Spinal cord (tissue), 10 donors: ENCODE data around the gene B4GALT5. TPM values are rescaled to one million over a fixed set of nuclear protein-coding genes. Genes with fewer than 3 reads are reported as not detected.
"Not testable (repeated sequence)": the region's sequence is repeated elsewhere in the genome, so short reads cannot be mapped to it uniquely, and the experiment has no call there.

ENCODE experiments used
- DNase-seq, 6 donors: peaks; one replicate each; pipeline versions ENCODE4 v3.0.0 to v3.0.0-alpha.2; 2013 to 2015; ENCODE audit warnings: low spot score in 6 of 6, low read depth in 4 of 6
- H3K27ac ChIP-seq: one replicate; pipeline ENCODE4 v1.5.1; 2013; ENCODE audit warnings: low read depth, low read length, control low read depth
- H3K27me3 ChIP-seq: one replicate; pipeline ENCODE4 v1.6.1; 2013; ENCODE audit warnings: low read length; ENCODE audit not compliant: control insufficient read depth, insufficient read depth
- H3K36me3 ChIP-seq: one replicate; pipeline ENCODE4 v1.6.1; 2013; ENCODE audit warnings: low read length; ENCODE audit not compliant: control insufficient read depth, insufficient read depth
- H3K4me1 ChIP-seq: one replicate; pipeline ENCODE4 v1.6.1; 2013; ENCODE audit warnings: low read length; ENCODE audit not compliant: control insufficient read depth, insufficient read depth
- H3K4me3 ChIP-seq: one replicate; pipeline ENCODE4 v1.5.1; 2013; ENCODE audit warnings: low read depth, low read length, control low read depth
- H3K9me3 ChIP-seq: one replicate; pipeline ENCODE4 v1.6.1; 2013; ENCODE audit warnings: low read length; ENCODE audit not compliant: control insufficient read depth, insufficient read depth
- WGBS: methylation state at CpG from one replicate; pipeline ENCODE4 v1.1.5; 2013; ENCODE audit warnings: missing lambda C conversion rate; ENCODE audit not compliant: insufficient coverage; 5-methylcytosine and 5-hydroxymethylcytosine counted together
- polyA plus RNA-seq, 2 donors: library from polyadenylated mRNA; unstranded; fragments of 120-200 nt; gene quantifications; one replicate each; pipeline ENCODE4 v1.2.1, GENCODE V29; 2013; ENCODE audit not compliant: insufficient read length in 2 of 2
- total RNA-seq, 2 donors: library from RNA; depleted of rRNA in 1 of 2; stranded (reverse); fragments of 120-200 nt in 1 of 2; fragments of >200 nt in 1 of 2; gene quantifications; one replicate each; pipeline versions ENCODE4 v1.2.3 to v1.2.4, GENCODE V29; 2013 to 2014
- donor health status: healthy.

Gene B4GALT5
- total and polyA plus RNA-seq, 4 donors, result 29.6 to 67.9 (median 58.1) TPM

DNA sequence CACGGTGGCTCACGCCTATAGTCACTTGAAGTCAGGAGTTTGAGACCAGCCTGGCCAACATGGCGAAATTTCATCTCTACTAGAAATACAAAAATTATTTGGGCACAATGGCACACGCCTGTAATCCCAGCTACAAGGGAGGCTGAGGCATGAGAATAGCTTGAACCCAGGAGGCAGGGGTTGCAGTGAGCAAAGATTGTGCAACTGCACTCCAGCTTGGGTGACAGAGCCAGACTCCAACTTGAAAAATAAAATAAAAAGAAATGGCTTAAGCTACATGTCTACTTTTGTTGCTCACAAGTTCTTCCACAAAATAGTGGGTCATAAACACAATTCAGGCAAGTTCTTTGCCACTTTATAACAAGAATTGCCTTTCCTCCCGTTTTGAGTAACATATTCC lies 27.1 kb upstream of the B4GALT5 start:
- H3K4me1 ChIP-seq, result no peaks in the 10 kb centered on the region
- no peaks in the 10 kb centered on the region for H3K27me3 ChIP-seq
- no peak for DNase-seq
- no peak overlapping the region for H3K4me3 ChIP-seq
- H3K36me3 ChIP-seq, result no peaks in the 10 kb centered on the region
- WGBS, result 96% methylated on average over 2 of the region's 5 CpGs
- H3K27ac ChIP-seq, result no peak overlapping the region
- H3K9me3 ChIP-seq, result no peaks in the 10 kb centered on the region

DNA sequence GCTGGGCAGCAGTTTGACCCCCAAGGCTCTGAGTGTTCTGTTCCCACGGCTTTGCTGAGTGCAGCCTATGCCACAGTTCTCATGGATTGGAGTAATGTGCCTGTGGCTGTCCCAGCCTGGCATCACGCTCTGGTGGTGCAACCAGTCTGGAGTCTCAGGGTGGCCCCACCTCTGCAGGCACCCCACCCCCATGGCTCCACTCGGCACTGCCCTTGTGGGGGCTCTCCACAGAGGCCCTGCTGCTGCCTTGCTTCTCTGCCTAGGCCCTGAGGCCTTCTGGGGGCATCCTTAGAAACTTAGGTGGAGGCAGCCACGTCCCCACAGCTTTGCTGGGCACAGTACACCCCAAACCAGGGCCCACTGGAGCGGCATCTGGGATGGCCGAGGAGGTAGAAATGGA lies 25.4 kb upstream of the B4GALT5 start:
- H3K9me3 ChIP-seq, result no peaks in the 10 kb centered on the region
- H3K4me1 ChIP-seq, result no peaks in the 10 kb centered on the region
- no peak overlapping the region for H3K4me3 ChIP-seq
- 85% methylated on average over 6 of the region's 6 CpGs for WGBS
- no peak overlapping the region for H3K27ac ChIP-seq
- H3K36me3 ChIP-seq, result no peaks in the 10 kb centered on the region
- no peaks in the 10 kb centered on the region for H3K27me3 ChIP-seq
- no peak for DNase-seq

DNA sequence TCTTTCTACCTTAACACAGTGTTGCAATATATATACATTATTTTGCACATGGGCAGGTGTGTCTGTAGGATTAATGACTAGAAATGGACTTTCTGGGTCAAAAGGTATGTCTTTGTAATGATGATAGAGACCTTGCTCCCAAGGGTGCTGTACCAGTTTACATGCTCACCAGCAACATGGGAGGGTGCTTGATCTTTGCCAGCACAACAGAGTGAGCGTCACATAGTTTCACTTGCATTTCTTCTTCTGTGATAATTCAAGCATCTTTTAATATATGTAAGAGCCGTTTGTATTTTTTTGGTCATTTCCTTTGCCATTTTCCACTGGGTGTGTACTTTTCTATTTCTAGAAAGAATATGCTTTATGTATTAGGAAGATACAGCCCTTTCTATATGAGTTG lies 23.6 kb upstream of the B4GALT5 start:
- DNase-seq, result no peak
- no peak overlapping the region for H3K27ac ChIP-seq
- H3K9me3 ChIP-seq, result no peaks in the 10 kb centered on the region
- no peaks in the 10 kb centered on the region for H3K27me3 ChIP-seq
- no CpG with 5 or more reads among the region's 2 CpGs for WGBS
- no peak overlapping the region for H3K4me3 ChIP-seq
- H3K4me1 ChIP-seq, result no peaks in the 10 kb centered on the region
- H3K36me3 ChIP-seq, result no peaks in the 10 kb centered on the region

DNA sequence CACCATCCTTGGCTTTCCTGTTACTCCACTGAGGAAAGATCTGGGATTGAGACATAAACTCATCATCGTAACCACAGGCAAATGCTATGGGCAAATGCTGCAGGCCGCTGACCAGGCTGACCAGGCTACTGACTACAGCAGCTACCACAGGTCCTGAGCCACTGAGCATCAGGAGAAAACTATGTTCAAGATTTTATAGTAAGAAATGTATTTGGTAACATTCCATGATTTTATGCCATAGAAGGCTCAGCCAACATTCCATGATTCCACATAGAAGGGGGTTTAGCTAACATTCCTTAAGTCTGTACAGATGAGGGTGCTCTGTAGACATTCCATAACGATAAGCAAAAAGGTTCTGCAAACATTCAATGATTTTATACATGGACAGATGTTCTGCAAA lies 16.1 kb upstream of the B4GALT5 start:
- Histone ChIP-seq H3K4me1 (no peaks in the 10 kb centered on the region), H3K4me3 (no peak overlapping the region), H3K27me3 (no peaks in the 10 kb centered on the region), H3K36me3 (no peaks in the 10 kb centered on the region), H3K27ac (no peak overlapping the region), H3K9me3 (no peaks in the 10 kb centered on the region)
- no peak for DNase-seq
- 88% methylated on average over 1 of the region's 3 CpGs for WGBS

DNA sequence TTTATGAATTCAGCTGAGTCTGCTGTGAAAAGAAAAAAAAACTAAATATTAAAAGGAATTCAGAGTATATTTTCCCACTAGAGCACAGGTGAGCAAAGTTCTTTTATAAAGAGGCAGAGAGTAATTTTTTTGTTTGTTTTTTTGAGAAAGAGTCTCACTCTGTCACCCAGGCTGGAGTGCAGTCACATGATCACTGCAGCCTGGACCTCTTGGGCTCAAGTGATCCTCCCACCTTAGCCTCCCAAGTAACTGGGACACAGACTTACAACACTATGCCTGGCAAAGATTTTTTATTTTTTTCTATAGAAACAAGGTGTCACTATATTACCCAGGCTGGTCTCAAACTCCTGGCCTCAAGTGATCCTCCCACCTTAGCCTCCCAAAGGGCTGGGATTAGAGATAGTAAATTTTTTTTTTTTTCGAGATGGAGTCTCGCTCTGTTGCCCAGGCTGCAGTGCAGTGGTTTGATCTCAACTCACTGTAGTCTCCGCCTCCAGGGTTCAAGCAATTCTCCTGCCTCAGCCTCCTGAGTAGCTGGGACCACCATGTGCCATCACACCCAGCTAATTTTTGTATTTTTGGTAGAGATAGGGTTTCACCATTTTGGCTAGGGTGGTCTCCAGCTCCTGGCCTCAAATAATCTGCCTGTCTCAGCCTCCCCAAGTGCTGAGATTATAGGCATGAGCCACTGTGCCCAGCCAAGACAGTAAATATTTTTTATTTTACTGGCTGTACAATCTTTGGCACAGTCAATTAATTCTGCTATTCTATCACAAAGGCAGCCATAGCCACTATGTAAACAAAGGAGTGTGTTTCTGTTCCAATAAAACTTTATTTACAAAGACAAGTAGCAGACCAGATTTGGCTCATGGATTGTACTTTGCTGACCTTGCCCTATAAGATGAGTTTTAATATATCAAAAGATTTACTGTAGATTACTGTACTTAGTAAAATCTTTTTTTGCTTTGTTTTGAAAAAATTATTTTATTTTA lies 14.5 kb upstream of the B4GALT5 start:
- H3K4me3 ChIP-seq, result no peak overlapping the region
- no peak for DNase-seq
- no peak overlapping the region for H3K27ac ChIP-seq
- no peaks in the 10 kb centered on the region for H3K27me3 ChIP-seq
- H3K36me3 ChIP-seq, result no peaks in the 10 kb centered on the region
- H3K9me3 ChIP-seq, result no peaks in the 10 kb centered on the region
- WGBS, result no CpG with 5 or more reads among the region's 3 CpGs
- H3K4me1 ChIP-seq, result no peaks in the 10 kb centered on the region

DNA sequence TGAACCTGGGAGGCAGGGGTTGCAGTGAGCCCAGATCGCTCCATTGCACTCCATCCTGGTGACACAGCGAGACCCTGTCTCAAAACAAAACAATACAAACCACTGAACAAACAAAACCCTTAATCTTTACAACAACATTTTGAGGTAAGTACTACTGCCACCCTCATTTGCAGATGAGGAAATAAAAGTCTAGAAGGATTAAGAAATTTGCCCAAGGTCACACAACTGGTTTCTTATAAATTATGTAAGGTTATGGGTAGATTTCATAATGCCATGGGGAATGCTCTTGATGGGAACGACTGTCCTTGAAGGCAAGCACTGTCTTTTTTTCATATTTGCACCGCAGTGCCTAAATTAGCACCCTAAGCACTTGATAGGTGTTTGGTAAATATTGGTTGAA lies 13.8 kb upstream of the B4GALT5 start:
- no peaks in the 10 kb centered on the region for H3K9me3 ChIP-seq
- H3K27ac ChIP-seq, result no peak overlapping the region
- 90% methylated on average over 2 of the region's 4 CpGs for WGBS
- DNase-seq, result no peak
- H3K4me3 ChIP-seq, result no peak overlapping the region
- H3K4me1 ChIP-seq, result no peaks in the 10 kb centered on the region
- H3K27me3 ChIP-seq, result no peaks in the 10 kb centered on the region
- no peaks in the 10 kb centered on the region for H3K36me3 ChIP-seq

DNA sequence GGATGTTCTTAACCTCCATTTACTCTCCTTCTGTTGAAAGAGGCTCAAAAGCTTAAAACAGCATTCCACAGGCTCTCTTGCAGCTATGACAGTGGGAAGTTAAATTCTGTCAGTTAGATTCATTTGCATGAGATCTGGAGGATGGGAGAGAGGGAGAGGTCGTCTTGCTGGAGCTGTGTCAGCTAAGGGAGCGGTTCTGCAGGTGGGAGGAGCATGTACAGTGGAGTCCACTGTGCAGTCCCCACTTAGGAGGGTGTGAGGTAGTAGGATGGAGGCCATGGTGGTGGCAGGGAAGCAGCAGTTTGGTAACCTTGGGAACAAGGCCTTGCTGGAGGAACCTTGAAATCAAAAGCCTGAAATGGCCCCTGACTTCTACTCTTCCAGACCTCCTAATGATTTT lies 12.0 kb upstream of the B4GALT5 start:
- H3K36me3 ChIP-seq, result no peaks in the 10 kb centered on the region
- no peak for DNase-seq
- no peak overlapping the region for H3K4me3 ChIP-seq
- no peak overlapping the region for H3K27ac ChIP-seq
- no peaks in the 10 kb centered on the region for H3K4me1 ChIP-seq
- H3K9me3 ChIP-seq, result no peaks in the 10 kb centered on the region
- WGBS, result 82% methylated on average over 2 of the region's 2 CpGs
- no peaks in the 10 kb centered on the region for H3K27me3 ChIP-seq

DNA sequence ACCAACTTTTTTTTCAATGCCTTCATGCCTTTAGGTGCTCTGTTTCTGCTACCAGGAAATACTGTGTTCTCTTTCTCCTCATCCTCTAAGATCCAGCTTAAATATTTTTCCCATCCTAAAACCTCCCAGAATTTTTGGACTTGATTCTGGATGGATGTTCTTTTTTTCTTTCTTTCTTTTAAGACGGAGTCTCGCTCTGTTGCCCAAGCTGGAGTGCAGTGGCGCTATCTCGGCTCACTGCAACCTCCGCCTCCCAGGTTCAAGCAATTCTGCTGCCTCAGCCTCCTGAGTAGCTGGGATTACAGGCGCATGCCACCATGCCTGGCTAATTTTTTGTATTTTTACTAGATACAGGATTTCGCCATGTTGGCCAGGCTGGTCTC lies 11.5 kb upstream of the B4GALT5 start:
- WGBS, result 98% methylated on average over 5 of the region's 7 CpGs
- H3K4me3 ChIP-seq, H3K27ac ChIP-seq: not testable (repeated sequence)

DNA sequence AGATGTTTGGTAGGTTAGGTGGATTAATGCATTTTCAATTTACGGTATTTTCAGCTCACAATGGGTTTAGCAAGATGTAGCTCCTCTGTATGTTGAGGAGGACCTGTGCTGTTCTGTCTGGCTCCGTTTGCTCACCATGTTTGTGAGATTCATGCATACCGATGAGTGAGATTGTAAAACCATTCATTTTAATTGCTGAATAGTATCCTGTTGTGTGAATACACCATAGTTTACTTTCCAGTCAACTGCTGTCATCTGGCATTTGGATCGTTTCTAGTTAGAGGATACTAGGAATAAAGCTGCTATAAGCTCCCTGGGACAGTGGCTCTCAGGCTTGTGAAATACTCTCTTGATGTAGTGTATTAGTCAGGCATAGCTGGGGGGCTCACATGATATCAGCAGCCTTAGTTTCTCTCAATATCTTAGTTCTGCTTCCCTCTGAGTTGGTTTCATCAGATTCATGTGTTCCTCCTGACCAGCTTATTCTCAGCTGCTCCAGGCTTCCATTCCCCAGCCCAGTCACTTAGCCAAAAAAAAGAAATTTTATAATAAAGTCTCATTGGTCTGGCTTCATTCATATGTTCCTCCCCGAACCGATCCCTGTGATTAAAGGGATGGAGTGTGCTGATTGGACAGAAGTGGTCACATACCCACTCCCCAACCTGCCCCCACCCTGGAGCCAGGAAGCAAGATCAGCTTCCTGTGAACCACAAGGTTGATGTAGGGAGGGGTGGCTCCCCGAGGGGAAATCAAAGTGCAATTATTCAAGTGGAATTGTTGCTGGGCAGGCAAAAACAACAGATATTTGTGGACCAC lies 10.9 kb upstream of the B4GALT5 start:
- 0% methylated on average over 1 of the region's 7 CpGs for WGBS
- DNase-seq, result peak in 1 of 6 donors; percentile 43
- H3K4me1 ChIP-seq, result no peaks in the 10 kb centered on the region
- H3K27me3 ChIP-seq, result no peaks in the 10 kb centered on the region
- H3K27ac ChIP-seq, result no peak overlapping the region
- H3K9me3 ChIP-seq, result no peaks in the 10 kb centered on the region
- H3K4me3 ChIP-seq, result no peak overlapping the region
- H3K36me3 ChIP-seq, result no peaks in the 10 kb centered on the region

More for the DNA sequence above, 11.5 kb upstream of the B4GALT5 start:
- H3K9me3 ChIP-seq, H3K4me1 ChIP-seq, H3K36me3 ChIP-seq, H3K27me3 ChIP-seq, DNase-seq: not testable (repeated sequence)
